ENCODE data around the gene MRTFB.

MRTFB gene

GRCh38 chr16:14102925-14103720, 32.0 kb downstream of the MRTFB start:
- ChIA-PET POLR2A (no interaction called here), CTCF (interaction anchor here (0.7 kb wide), 1 partner anchor 173 kb away, joined by 4 read pairs; no protein-coding TSS in a partner anchor)
- DNase-seq (ENCODE audit: extremely low spot score) = no peak
- TF ChIP-seq, protein P1, sequence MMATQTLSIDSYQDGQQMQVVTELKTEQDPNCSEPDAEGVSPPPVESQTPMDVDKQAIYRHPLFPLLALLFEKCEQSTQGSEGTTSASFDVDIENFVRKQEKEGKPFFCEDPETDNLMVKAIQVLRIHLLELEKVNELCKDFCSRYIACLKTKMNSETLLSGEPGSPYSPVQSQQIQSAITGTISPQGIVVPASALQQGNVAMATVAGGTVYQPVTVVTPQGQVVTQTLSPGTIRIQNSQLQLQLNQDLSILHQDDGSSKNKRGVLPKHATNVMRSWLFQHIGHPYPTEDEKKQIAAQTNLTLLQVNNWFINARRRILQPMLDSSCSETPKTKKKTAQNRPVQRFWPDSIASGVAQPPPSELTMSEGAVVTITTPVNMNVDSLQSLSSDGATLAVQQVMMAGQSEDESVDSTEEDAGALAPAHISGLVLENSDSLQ (IDR thresholded peaks at IDR 0.05) = no peak
- TF ChIP-seq ELF4 (IDR thresholded peaks at IDR 0.05) (no peak), ZNF384 (IDR thresholded peaks at IDR 0.05) (no peak), HDGF (IDR thresholded peaks at IDR 0.05; ENCODE audit: borderline replicate concordance) (no peak), FOXA1 (IDR thresholded peaks at IDR 0.05) (no peak), LEF1 (IDR thresholded peaks at IDR 0.05; ENCODE audit: borderline replicate concordance) (no peak), CTBP1 (IDR thresholded peaks at IDR 0.05; ENCODE audit: borderline replicate concordance) (no peak), NFRKB (IDR thresholded peaks at IDR 0.05) (no peak), SUZ12 (IDR thresholded peaks at IDR 0.05) (no peak), ARNT (IDR thresholded peaks at IDR 0.05) (no peak), TARDBP (IDR thresholded peaks at IDR 0.05) (no peak)

- no peak for DNase-seq (ENCODE audit: extremely low spot score)
- CTCF ChIA-PET = no interaction called here
- TF ChIP-seq FOXK2 (IDR thresholded peaks at IDR 0.05) (no peak), ELF4 (IDR thresholded peaks at IDR 0.05) (no peak), ZNF384 (IDR thresholded peaks at IDR 0.05) (no peak), NFRKB (IDR thresholded peaks at IDR 0.05) (no peak), HDGF (IDR thresholded peaks at IDR 0.05; ENCODE audit: borderline replicate concordance) (no peak), BHLHE40 (IDR thresholded peaks at IDR 0.05; ENCODE audit: borderline replicate concordance) (no peak), CTBP1 (IDR thresholded peaks at IDR 0.05; ENCODE audit: borderline replicate concordance) (no peak)
- TF ChIP-seq, protein P1 (IDR thresholded peaks at IDR 0.05) = no peak
- POLR2A ChIA-PET = no interaction called here
These were observed 32.9 kb downstream of the MRTFB start for GRCh38 chr16:14104066-14104465.

- DNase-seq (ENCODE audit: extremely low spot score) = no peak
- CTCF ChIA-PET = no interaction called here
- TF ChIP-seq NFRKB (IDR thresholded peaks at IDR 0.05) = no peak
- no peak for TF ChIP-seq CTBP1 (IDR thresholded peaks at IDR 0.05; ENCODE audit: borderline replicate concordance)
- POLR2A ChIA-PET = no interaction called here
These were observed 34.7 kb downstream of the MRTFB start for GRCh38 chr16:14105760-14106375.

GRCh38 chr16:14106457-14106856, 35.3 kb downstream of the MRTFB start:
- POLR2A ChIA-PET = interaction anchor here (0.6 kb wide), 1 partner anchor 9 kb away, joined by 3 read pairs; no protein-coding TSS in a partner anchor
- no peak for TF ChIP-seq SP1 (IDR thresholded peaks at IDR 0.05)
- TF ChIP-seq, protein P1 (IDR thresholded peaks at IDR 0.05) = no peak
- TF ChIP-seq SUZ12 (IDR thresholded peaks at IDR 0.05) = no peak
- no peak for TF ChIP-seq TARDBP (IDR thresholded peaks at IDR 0.05)
- no peak for TF ChIP-seq ARNT (IDR thresholded peaks at IDR 0.05)
- TF ChIP-seq ZNF384 (IDR thresholded peaks at IDR 0.05) = no peak
- TF ChIP-seq ELF4 (IDR thresholded peaks at IDR 0.05) = no peak
- TF ChIP-seq FOXM1 (IDR thresholded peaks at IDR 0.05; ENCODE audit: borderline replicate concordance) = no peak
- TF ChIP-seq HDGF (IDR thresholded peaks at IDR 0.05; ENCODE audit: borderline replicate concordance) = no peak
- no peak for TF ChIP-seq NFRKB (IDR thresholded peaks at IDR 0.05)
- TF ChIP-seq L3MBTL2 (conservative IDR thresholded peaks at IDR 0.05) = no peak
- TF ChIP-seq BHLHE40 (IDR thresholded peaks at IDR 0.05; ENCODE audit: borderline replicate concordance) = no peak
- no peak for TF ChIP-seq CTBP1 (IDR thresholded peaks at IDR 0.05; ENCODE audit: borderline replicate concordance)
- no peak for DNase-seq (ENCODE audit: extremely low spot score)
- CTCF ChIA-PET = no interaction called here

DNA sequence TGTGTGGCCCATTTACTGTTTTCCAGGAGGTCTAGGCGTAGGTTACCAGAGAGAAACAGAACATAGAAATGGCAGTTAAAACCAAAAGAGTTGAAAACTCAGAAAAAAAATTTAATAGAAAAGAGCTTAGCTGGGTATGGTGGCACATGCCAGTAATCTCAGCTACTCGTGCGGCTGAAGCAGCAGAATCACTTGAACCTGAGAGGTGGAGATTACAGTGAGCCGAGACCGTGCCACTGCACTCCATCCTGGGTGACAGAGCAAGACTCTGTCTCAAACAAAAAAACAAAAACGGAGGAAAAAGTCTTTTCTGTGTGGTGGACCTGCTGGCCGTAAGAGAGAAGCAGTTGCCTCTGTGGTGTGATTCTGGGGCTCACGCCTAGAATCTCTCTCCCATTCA, 35.8 kb downstream of the MRTFB start:
- POLR2A ChIA-PET = interaction anchor here (0.6 kb wide), 1 partner anchor 9 kb away, joined by 3 read pairs; no protein-coding TSS in a partner anchor

GRCh38 chr16:14109077-14109775, 38.1 kb downstream of the MRTFB start:
- ChIA-PET POLR2A (no interaction called here), CTCF (interaction anchor here (1.2 kb wide), 1 partner anchor 9 kb away, joined by 3 read pairs; no protein-coding TSS in a partner anchor)
- TF ChIP-seq FOXK2 (IDR thresholded peaks at IDR 0.05) (no peak), ARNT (IDR thresholded peaks at IDR 0.05) (no peak), SP1 (IDR thresholded peaks at IDR 0.05) (no peak), FOXM1 (IDR thresholded peaks at IDR 0.05; ENCODE audit: borderline replicate concordance) (no peak), ELF4 (IDR thresholded peaks at IDR 0.05) (no peak), SUZ12 (IDR thresholded peaks at IDR 0.05) (no peak)

More for the DNA sequence above, 35.8 kb downstream of the MRTFB start:
- CTCF ChIA-PET = no interaction called here
- TF ChIP-seq NFRKB (IDR thresholded peaks at IDR 0.05) (no peak), ARNT (IDR thresholded peaks at IDR 0.05) (no peak), ELF4 (IDR thresholded peaks at IDR 0.05) (no peak), FOXM1 (IDR thresholded peaks at IDR 0.05; ENCODE audit: borderline replicate concordance) (no peak), BHLHE40 (IDR thresholded peaks at IDR 0.05; ENCODE audit: borderline replicate concordance) (no peak), HDGF (IDR thresholded peaks at IDR 0.05; ENCODE audit: borderline replicate concordance) (no peak), FOXA1 (IDR thresholded peaks at IDR 0.05) (no peak)
- no peak for DNase-seq (ENCODE audit: extremely low spot score)

More at GRCh38 chr16:14109077-14109775, 38.1 kb downstream of the MRTFB start:
- no peak for DNase-seq (ENCODE audit: extremely low spot score)

Data from HEK293T (cell line).